DMS 273 (cell line): Measurements from ENCODE around the gene SMIM11.
"Not testable (repeated sequence)": the region's sequence is repeated elsewhere in the genome, so short reads cannot be mapped to it uniquely, and the experiment has no call there.

Experiments used
- DNase-seq: peaks from one replicate; lab custom pipeline; 2025; ENCODE audit not compliant: unreplicated experiment; lab: John Stamatoyannopoulos, UW

SMIM11 gene

GRCh38 chr21:34407294-34407693 lies 32.0 kb downstream of the SMIM11 start:
- DNase-seq, result not testable (repeated sequence)

- DNase-seq, result not testable (repeated sequence)
These were observed 42.3 kb downstream of the SMIM11 start for GRCh38 chr21:34417448-34418077.

DNA sequence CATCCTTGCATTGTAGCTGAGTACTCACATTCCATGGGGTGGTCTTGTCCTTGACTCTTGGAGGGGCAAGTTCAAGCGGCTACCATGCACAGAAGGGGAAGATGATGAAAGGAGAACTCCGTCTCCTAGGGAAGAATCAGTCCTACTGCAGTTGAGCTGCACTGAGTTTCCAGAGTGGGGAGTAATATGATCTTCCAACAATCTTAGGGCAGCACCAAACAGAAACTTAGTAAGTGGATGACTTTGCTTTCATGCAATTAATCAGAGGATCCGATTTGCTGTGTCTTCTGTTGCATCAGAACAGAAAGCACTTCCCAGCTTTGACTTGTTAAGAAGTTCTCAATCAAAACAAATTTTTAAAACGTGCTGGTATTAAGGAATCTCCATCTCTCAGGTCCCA lies 48.5 kb downstream of the SMIM11 start, which contains the start of gene SMIM34:
SMIM34 (minus strand) TSS at position 147 of the 400 bp plus-strand sequence; CDS start at position 35, 112 bp downstream.
- DNase-seq, result not testable (repeated sequence)

- DNase-seq, result not testable (repeated sequence)
These were observed 52.0 kb downstream of the SMIM11 start for GRCh38 chr21:34427339-34427738.

- not testable (repeated sequence) for DNase-seq
These were observed 53.1 kb downstream of the SMIM11 start for GRCh38 chr21:34428441-34428840.

GRCh38 chr21:34429710-34430109 lies 54.4 kb downstream of the SMIM11 start:
- DNase-seq, result not testable (repeated sequence)
